Subcutaneous adipose tissue (tissue), 4 donors: ENCODE data around the gene ELFN1. TPM values are rescaled to one million over a fixed set of nuclear protein-coding genes. Genes with fewer than 3 reads are reported as not detected.

Source experiments
- total RNA-seq, 4 donors: library from RNA; depleted of rRNA; stranded (reverse); fragments of >200 nt; gene quantifications; one replicate each; pipeline ENCODE4 v1.1.0, GENCODE V29; 2016
- TF ChIP-seq, protein P1 (sequence below): fragments of 450-650 bp; IDR thresholded peaks from one replicate; pipeline ENCODE4 v1.5.1; 2016; ENCODE audit warnings: low read depth, mild to moderate bottlenecking, control low read depth, antibody characterized with exemption, moderate library complexity

The ELFN1 gene
- total RNA-seq, 4 donors from 2014 or later: 0.51 to 3.6 (median 0.85) TPM

DNA sequence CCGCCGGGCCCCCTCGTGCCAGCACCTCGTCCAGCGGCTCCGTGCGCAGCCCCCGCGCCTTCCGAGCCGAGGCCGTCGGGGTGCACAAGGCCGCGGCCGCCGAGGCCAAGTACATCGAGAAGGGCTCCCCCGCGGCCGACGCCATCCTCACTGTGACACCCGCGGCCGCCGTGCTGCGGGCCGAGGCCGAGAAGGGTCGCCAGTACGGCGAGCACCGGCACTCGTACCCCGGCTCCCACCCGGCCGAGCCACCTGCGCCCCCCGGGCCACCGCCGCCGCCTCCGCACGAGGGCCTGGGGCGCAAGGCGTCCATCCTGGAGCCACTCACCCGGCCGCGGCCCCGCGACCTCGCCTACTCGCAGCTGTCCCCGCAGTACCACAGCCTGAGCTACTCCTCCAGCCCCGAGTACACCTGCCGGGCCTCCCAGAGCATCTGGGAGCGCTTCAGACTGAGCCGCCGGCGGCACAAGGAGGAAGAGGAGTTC, 76.5 kb downstream of the ELFN1 start:
- TF ChIP-seq, protein P1, sequence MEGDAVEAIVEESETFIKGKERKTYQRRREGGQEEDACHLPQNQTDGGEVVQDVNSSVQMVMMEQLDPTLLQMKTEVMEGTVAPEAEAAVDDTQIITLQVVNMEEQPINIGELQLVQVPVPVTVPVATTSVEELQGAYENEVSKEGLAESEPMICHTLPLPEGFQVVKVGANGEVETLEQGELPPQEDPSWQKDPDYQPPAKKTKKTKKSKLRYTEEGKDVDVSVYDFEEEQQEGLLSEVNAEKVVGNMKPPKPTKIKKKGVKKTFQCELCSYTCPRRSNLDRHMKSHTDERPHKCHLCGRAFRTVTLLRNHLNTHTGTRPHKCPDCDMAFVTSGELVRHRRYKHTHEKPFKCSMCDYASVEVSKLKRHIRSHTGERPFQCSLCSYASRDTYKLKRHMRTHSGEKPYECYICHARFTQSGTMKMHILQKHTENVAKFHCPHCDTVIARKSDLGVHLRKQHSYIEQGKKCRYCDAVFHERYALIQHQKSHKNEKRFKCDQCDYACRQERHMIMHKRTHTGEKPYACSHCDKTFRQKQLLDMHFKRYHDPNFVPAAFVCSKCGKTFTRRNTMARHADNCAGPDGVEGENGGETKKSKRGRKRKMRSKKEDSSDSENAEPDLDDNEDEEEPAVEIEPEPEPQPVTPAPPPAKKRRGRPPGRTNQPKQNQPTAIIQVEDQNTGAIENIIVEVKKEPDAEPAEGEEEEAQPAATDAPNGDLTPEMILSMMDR: no peak

DNA sequence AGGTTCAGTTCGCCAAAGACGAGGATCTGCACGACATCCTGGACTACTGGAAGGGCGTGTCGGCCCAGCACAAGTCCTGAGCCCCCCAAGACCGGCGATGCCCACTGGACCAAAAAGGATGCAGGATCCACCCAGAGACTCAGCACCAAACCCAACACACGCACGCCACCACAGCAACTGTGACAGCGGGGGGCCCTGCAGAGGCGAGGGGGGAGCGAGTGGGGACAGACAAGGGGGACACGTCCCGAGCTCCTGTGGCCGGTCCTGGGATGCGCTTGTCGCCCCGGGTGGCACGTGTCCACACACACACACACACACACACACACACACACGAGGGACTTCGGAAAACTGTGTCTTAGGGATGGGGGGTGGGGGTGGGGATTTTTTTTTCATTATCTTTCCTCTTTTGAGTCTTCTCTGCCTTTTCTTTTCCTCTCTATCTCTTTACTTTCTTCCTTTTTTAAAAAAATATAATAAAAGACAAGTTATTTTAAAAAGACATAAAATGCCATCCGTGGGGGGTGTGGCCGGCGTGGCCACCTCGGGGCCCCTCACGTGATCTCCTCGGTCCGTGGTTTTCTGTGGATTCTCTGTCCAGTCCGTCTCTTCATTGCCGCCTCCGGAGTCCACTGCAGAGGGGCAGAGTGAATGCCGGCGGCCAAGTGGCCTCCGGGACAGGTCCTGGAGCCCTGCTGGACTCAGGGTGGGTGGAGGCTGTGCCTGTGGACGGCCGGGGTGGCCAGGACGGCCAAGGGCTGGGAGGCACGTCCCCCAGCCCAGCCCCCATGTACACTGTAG, 77.1 kb downstream of the ELFN1 start:
- TF ChIP-seq, protein P1: no peak

DNA sequence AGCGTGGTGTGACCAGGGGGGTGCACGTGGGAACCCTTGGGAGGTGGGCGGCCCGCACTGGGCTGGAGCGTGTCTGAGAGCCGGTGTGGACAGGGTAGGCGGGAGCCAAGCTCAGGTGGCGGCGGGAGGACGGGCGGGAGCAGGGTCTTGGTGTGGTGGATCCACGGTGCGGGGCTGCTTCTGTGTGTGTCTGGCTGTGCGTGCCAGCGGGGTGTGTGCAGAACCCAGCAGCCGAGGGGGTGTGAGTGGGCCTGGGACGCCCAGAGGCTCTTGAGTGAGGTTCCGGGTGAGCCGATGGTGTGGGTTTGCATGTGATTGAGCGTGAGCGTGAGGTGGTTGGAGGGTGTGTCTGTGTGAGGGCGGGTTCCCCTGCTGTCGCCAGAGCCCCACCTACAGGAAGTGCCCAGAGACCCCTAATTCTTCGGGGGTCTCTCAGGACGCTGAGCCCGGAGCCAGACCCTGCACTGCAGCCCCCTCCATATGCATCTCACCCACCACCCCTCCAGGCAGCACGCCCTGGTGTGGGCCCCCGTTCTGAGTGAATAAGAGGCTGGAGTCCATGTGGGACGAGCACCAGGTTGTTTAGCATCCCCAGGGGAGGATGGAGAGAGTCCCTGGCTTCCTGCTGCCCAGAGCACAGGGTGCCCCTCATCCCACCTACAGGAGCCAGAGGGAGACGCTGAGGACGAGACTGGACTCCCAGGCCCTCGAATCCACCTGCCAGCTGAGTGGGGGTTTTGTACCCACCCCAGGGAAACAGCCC, 78.2 kb downstream of the ELFN1 start:
- TF ChIP-seq, protein P1: no peak

DNA sequence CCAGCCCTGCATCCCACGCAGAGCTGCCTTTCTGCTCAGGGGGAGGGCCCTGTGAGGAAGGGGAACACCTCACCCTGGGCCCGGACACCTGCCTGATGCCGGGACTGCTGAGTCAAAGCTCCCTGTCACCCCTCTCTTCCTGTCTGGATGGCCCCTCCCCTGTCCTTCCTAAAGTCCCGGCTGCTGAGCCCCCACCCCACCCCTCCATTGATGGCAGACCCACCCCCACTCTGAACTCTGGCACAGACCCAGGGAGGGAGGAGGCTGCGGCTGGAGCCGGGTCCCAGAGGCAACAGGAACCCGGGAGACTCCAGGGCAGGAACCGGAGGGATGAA, 78.7 kb downstream of the ELFN1 start:
- TF ChIP-seq, protein P1: no peak

DNA sequence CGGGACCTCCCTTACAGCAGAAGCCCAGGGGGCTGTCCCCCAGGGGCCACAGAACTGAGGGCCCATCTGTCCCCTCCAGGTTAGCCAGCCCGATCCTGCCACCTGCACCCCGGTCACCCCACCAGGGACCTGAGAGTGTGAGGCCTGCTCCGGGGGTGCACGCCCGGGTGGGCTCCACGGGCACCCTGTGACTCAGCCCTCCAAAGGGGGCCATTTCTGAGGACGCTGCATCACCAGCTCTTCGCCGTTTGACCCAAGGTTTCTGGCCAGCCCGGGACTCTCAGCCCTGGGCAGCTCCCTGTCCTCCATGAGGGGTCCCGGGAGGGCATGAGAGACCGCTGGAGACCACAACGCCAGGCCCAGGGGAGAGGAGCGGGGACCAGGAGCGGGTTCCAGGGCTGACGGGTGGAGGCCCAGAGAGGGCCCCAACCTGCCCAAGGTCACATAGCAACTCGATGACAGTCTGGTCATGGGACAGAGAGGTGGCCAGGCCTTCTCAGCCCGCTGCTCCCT, 79.3 kb downstream of the ELFN1 start:
- TF ChIP-seq, protein P1: no peak

DNA sequence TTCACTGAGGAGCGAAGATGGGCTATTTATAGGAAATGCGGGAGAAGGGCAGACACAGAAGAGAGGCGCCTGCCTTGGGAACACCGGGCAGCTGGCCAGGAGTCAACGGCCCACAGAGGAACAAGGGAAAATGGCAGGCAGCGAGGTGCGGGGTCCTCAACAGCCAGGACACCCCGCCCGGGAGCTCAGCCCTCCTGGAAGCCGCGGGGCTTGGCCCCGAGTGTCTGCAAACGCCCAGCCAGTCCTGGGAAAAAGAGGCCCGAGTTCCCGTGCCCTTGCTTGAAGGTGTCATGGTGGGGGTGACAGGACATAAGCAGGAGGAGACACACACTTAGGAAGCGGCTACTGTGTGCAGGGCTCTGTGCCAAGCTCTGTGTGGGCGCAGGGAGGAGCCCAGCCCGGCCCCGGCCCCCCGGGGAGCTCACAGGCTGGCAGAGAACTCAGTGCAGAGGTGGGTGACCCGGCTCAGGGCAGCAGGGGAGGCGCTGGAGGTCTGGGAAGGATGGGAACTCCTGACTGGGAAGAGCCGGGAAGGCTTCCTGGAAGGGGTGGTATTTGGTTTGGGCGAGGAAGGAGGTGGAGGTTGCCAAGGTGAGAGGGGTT, 79.9 kb downstream of the ELFN1 start:
- TF ChIP-seq, protein P1: no peak

DNA sequence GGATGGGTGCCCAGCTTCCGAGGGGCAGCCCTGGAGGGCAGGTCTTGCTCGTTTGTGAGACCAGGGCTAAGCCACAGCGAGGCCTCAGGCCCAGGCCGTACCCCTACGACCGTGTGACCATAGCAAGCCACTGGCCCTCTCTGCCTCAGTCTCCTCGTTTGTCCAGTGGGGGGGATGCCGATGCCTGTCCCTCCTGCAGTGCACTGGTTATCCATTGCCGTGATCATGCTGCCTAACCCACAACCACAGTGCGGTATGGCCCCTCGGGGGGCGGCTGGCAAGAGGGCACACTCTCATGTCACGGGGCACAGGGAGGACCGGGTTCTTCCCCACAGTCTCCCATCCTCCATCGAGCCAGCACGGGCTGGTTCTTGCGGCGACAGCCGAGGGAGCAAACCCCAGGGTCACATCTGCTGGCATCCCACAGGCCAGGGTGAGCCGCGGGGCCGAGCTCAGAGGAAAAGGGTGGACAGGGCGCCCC, 80.5 kb downstream of the ELFN1 start:
- TF ChIP-seq, protein P1: no peak
